ENCODE results near the gene HS6ST3.

The HS6ST3 gene

DNA sequence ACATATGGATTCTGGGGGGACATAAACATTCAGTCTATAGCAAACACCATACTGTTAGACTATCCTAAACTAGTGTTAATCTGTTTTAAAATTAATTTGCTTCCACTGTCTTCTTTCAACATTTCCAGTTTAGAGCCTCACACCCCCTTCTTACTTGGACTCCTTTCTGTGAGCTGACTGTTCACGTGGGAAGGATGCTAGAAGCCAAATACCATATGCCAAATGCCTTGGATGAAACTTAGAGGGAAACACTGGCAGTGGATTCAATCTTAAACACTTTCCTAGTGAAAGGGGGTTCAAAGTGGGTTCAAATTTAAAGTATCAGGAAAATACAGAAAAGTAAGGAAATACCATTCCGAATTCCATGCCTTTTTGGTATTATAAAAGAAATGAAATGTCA lies 113.6 kb downstream of the HS6ST3 start:
- no peak for DNase-seq

DNA sequence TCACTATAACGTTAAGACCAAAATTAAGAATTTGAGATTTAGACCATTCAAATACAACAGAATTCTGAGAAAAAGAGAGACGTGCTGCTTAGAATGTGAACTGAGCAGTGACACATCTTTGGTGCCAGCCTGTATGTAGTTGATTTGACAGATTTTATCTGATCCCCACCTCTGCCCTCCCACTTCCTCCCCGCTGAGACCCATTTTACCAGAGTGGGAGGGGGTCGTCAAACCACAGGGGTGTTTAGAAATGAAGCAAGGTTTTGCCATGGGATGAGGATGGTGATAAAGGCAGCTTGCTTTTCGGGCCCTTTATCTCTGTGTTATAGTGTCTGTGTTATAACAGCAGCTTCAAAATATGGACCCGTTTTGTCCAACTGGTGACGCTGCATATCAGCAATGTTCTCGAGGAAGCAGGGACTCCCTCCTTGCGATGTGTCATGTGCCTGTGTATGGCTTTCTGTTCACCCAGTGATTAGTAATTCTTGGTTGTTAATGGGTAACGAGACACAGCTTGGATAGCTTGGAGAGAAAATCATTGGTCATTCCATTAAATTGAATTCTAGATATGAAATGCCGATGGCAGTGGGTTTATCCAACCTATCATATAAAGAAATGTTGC lies 125.0 kb downstream of the HS6ST3 start:
- DNase-seq, result no peak

DNA sequence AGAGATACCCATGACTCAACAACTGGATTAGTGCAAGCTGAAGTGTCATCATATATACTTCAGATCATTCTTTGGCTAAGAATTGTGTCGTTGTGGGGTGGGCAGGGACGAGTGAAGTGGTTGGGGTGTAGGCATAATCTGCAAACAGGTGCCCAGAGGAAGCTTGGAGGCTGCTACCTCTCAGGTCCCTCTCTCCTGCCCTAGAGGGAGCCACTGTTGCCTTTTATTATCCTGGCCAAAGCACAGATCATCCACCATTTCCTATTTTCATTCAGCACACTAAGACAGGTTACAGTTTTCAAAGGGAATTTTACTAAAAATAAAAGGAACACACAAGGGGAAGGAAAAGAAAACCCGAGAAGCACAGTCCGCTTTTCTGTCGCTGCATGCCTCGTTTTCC lies 126.6 kb downstream of the HS6ST3 start:
- DNase-seq, result no peak

DNA sequence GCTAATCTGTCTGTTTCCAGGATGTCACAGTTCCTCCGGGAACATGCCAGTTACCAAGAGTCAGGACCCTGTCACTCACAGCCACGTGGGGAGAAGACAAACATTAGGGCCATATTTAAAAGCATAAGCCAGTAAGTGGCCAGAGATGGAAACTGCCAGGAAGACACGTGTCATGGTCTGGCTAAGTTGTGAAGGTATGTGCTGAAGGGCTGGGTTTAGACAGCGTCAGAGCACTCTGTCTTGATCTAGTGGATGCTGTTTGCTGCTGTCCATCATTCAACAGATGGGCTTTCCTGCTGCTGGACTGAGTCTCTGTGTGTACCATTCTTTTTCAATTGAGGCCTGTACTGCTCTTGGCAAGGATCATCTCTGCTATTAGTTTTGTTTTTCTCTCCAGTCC lies 128.6 kb downstream of the HS6ST3 start:
- no peak for DNase-seq

DNA sequence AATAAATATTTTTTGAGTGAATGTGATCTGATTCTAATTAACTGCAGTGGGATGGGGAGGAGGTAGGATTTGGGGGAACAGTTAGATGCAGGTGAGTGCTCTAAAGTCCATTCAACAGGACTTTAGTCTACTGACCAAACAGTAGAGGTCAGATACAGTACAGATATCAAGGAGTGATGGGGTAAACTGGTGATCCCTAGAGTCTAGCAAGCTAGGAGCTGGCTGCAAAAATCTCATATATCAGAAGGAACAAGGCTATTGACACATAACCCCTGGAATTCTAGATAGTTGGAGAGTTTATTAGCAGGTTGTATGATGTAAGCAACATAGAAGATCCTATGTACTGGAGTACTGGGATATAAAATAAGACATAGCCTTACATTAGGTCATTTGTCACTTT lies 131.6 kb downstream of the HS6ST3 start:
- DNase-seq, result no peak

DNA sequence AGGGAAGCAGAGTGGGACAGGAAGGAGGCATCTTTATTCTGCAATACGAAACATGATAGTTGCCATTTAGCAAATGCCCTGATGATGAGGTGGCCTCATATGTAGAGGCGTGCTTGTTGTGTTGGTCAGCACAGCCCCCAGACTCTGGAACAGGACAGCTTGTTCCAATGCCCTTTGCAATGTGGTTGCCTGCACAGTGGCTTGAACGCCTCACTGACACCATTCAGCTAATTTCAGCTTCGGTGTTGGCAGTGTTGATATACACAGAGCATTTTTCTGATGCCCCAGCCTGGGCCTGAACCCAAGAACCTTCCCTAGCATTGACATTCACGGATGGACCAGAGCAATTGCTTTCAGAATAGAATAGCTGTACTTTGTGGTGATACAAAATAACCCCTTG lies 133.3 kb downstream of the HS6ST3 start:
- DNase-seq, result no peak

DNA sequence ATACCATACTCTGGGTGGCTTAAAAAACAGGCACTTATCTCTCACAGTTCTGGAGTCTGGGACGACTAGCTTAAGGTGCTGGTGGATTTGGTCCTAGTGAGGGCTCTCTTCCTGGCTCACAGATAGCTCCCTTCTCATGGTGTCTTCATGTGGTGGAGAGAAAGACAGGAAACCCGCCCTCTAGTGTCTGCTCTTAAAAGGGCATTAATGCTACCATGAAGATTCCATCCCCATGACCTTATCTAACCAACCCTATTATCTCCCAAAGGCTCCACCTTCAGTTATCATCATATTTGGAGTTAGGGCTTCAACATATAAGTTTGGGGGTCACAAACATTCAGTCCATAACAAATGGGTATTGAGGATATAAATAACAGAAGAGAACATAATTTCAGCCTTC lies 139.4 kb downstream of the HS6ST3 start:
- DNase-seq, result no peak

DNA sequence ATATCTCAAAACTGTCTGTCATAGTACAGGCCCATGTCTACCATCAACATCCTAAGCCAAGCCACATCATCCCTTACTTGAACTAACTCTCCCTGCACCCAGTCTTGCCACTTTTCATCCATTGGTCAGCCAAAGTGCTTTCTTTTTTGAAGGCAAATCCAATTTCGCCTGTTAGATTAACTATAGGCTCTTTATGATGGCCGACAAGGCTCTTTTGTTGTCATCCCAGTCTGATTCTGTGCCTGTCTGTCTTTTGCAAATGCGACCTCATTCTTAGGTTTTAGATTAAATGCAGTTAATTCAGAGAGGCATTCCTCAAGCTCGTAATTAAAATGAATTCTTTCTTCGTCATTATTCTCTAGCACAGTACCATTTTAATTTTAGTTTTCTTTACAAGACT lies 148.3 kb downstream of the HS6ST3 start:
- no peak for DNase-seq

DNA sequence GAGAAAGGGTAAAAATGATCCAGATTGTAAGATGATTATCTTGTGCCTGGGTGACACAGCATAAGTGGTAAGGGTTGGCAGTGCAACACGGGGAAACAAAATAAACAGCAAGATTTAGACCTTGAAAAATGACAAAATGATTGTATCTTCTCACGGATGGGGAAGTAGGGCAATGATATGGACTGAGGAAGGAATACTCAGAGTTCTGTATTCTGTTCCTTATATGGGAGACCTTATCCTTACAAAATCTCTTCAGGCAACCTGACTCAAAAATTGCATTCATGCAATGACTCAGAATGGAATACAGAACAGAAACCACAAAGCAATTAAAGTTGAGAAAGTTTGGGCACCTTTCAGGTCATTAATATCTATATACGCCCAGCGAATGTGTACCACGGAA lies 149.0 kb downstream of the HS6ST3 start:
- DNase-seq, result no peak

DNA sequence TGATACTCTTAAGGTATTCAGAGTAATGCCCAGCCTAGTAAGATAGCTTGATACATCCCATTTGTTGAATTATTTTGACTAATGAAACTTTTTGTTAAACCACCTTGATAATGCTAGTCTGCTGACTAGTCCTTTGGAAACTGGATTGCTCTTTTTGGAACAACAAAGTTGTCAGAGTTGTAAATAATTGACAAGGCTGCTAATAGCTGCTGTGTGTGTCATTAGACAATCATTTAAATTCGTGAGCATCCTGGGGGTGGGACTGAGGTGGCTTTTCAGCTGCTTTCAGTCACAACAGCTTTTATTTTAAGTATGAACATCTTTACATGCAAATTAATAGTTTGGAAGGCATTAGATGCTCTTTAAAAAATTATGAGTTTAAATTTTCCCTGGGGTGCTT lies 153.5 kb downstream of the HS6ST3 start:
- no peak for DNase-seq

DNA sequence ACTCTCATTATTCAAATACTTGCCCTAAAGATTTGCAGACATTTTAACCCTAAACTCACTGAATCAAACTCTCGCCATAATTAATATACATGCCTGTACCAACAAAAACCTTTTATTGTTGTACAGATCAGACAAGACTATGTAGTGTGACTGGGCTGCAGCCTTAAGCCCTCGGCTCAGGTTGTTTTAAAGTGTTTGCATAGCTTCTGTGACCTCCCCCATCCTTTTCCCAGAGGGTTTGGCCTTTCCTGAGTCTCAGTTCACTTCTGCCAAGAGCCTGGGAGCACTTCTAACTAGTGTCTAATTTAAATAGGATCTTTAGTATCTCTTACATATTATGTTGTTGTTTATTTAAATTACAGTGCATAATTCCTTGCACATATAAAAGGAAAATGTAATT lies 158.2 kb downstream of the HS6ST3 start:
- no peak for DNase-seq

DNA sequence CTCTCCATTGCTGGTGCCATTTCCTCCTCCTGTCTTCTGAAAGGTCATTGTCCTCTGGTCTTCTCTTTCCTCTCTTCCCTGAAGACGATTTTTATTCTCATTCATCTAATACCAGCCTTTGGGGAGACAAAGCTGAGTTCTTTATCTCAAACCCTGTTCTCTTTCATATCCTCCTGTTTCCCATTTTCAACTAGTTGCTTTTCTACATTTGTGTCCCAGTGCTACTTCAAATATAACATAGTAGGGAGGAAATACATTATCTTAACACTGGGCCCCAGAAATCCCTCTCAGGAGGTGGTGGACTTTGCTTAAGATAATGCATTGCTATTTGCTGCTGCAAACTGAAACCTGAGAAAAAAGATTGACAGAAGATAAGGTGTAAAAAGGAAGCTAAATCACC lies 159.1 kb downstream of the HS6ST3 start:
- DNase-seq, result no peak

DNA sequence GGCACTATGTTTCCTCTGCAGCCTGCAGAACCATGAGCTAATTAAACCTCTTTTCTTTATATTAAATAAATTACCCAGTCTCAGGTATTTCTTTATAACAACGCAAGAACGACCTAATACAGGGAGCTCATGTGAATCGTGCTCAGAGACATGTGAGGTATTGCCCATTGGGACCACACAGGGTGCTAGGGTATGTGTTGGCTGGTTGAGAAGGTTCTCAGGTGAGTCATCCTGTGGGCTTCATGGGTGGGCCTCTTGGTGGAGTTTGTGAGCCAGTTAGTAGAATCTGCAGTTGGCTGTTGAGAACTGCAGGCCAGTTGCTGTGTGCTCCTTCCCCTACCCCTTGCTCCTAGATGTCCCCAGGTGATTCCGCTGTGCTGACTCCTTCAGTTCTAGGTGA lies 163.0 kb downstream of the HS6ST3 start:
- no peak for DNase-seq

DNA sequence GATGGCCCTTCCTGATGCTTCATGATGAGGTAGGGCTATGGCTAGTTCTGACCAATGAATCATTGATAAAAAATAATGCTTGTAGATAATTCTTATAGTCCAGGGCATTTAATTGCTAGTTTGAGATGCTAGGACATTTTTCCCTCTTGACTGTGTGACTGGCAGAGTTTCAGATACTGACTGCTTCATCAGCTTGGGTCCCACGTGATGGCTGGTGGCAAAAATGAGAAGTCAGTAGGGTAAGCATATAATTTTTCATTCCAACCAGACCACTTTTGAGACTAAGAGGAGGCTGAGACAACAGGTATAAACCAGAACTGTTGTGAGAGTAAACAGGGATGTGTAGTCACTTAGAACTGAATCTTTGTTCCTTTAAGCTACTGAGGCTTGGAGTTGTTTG lies 183.3 kb downstream of the HS6ST3 start:
- no peak for DNase-seq

DNA sequence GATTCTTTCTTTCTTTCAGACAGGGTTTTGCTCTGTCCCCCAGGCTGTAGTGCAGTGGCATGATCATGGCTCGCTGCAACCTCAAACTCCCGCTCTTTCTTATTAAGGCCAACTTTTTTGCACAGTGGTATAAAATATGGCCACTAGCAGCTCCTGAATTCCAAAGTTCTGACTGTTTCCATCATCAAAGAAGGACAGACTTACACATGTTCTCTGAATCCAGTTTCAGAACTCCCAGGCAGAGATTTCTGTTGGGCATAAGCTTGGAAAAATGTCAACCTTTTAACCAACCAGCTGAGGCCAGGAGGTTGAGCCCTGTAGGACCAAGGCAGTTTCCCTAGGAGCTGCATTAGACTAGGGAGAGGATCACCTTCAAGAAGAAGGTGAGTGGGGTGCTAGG lies 184.1 kb downstream of the HS6ST3 start:
- DNase-seq, result no peak

DNA sequence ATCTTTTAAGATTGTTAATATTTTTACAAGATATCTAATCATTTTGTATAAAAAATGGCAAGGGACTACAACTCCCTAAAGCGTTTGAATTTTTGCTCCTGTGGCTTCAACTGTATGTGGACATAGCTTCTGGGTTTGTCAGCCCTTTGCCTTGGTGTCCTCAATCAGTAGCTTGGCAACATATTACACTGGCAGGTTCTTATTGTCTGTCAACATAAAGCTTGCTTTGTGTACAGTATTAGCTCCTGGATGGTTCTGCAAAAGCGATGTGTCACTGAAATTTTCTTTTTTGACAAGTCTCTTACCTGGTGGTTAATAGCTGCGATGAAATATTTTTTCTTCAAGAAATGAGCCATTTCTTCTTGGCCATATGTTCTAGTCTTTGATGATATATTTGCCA lies 190.0 kb downstream of the HS6ST3 start:
- DNase-seq, result no peak

DNA sequence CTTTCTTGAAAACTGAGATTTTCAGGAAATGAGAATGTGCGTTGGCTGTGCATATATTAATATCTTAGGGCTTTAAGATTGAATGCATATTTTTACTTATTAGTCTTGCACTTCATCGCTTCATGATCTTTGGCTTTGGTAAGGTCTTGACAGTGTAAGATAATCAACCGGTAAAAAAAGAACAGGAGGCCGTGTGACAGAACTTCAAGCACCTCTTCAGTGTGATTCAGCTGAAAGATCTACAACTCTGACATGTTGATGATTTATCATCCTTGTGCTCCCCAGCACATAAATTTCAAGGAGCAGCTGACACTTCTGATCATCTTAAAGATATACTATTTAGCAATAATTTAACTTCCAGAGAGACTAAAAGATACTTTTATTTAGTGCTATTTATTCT lies 195.1 kb downstream of the HS6ST3 start:
- DNase-seq, result no peak

DNA sequence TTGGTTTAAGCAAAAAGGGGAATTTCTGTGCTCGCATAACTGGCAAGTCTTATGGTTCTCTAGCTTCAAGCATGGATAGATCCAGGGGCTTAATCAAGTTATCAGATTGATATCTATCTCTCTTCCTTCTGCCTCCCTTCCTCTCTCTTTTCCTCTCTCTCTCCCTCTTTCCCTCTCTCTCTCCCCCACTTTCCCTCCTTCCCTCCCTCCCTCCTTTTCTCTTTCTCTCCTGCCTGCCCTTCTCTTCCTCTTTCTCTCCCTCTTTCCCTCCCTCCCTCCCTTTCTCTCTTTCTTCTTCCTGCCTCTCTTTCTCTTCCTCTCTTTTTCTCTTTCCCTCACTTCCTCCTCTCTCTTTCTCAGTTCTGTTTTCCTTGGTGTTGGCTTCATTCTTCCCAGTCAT lies 195.8 kb downstream of the HS6ST3 start:
- DNase-seq, result no peak

DNA sequence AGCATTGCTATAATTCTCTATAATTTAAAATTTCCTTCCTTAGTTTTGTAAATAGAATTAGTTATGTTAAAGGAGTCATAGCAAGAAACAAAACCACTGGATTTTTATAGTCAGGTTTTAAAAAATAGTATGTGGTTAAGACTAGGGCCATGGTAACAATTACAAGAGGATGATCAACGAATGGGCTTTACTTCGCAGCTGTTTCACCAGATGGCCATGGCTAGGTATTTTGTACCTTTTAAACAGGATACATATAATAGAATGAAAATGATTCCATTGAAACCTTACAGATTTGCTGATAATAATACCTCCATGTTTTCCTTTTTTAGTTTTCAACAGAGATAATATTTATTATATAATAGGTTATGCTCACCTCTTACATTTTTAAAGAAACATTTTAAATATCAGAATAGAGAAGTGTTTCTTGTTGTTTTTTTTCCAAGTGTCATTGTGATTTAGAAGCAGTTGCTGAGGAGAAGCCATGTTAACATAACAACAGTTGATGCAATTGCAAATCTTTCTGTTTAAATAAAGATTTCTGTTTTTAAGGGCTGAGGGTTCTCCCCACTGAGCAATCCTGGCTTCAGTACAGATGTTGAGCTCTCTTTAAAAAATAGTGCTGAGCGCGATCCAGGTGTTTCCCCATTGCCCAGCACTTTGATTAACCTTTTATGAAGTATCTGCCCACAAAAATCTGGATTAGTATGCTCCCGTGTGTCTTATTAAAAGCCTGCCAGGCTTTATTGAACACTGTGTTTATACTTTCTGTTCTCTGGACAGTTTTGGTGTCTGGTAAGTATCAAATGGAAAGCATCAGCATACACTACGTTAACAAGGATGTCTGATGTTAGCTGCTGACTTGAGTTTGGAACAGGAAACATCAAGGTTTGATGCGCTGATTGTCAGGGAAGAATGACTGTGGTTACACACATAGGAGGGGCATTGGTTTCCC lies 205.3 kb downstream of the HS6ST3 start:
- no peak for DNase-seq

DNA sequence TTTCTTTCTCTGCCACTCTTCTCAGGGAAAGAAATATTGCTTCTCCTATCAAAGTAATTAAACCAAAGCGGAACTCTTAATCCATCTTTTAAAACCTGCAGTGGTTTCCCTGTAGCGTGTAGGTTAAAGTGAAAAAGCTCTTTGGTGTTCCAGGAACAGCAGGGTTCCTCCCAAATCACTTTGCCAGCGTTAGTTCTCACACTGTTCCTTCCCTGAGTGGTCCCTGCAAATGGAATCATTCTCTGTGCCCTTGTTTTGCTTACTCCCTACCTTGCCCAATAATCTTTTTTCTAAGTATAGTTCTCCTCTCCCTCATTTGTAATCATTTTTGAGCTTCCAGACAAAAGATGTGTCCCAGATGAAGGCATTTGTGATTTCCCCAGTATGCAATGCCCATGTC lies 207.5 kb downstream of the HS6ST3 start:
- no peak for DNase-seq

DNA sequence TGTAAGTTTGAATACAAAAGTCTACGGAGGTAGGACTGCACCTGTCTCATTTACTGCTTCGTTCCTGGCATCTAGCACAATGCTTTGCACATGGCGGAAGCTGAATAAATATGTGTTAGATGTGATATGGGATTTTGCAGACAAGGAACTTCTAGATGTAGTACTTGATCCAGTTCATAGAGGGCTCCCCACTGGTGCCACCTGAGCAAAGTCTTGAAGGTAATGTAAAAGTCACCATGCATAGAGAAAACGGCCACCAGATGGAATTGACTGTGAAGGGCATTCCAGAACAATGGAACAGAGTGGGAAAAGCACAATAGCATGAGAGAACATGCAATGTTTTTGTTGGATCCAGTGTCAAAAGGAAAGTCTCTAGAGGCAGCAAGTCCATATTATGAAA lies 209.3 kb downstream of the HS6ST3 start:
- no peak for DNase-seq

DNA sequence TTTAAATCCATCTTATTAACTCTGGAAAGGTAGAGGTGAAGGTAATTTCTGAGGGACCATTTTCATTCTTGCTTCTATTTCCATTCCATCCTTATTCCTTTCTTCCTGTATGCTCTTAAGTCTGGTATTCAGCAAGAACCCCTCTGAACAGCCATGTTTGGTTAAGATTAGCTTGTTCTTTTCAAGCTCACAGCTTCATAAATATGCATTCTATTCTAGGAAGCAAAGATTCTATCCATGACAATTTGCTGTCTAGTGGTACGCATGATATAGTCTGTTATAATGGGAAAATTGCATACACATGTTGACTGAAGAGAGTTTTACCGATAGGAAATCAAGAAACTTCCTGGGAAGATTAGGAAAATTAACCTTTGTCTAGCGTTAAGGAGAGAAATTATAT lies 218.7 kb downstream of the HS6ST3 start:
- DNase-seq, result no peak

DNA sequence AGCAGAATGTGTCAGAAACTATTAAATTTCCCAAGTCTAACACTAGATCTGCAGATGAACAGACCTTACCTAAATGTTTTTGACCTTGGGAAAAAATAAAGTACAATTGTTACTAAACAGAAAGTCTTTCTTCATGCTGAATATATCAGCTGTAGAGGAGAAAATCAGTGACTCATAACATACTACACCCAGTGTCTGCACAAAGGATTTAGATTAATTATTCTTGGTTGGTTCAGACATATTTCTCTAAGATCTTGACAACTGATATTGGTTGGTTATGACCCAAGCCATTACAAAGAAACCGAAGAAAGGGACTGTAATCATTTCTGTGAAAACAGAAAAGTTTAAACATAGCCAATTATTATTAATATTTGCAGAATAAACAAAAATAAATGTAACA lies 225.1 kb downstream of the HS6ST3 start:
- DNase-seq, result no peak

DNA sequence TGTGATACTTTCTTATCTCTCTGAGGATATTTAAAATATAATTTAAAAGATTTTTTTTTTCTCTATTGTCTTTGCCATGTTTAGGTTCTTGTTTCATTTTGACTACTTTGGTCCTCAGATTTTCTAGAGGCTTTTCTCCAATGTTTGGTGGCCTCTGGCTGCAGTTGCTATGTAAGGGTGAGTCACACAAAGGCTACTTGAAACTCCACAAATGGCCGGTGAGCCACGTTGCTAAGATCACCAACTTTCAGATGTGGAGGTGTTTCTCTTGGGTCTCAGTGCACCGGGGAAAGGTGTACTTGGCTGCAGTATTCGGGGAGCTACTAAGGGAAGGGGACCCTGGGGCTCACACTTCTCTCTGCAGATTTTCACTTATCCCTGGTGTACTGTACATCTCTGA lies 248.1 kb downstream of the HS6ST3 start:
- DNase-seq, result no peak

DNA sequence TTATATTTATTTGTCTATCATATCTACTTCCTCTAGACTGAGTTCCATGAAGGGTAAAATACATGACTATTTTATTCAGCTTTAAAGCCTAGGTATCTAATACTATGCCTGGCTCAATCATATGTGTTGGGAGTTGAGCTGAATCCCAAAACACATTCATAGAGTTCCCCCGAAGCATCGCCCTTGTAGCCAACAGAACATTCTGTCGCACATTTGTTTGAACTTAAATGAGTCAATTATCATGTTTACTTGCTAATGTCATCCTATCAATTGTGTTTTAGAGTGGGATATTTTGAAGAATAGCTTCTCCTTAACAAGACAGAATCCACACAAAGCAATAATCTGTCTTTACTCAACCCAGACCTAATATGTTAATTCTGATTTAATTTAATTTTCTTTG lies 252.4 kb downstream of the HS6ST3 start:
- DNase-seq, result no peak
